Measurements from ENCODE around the gene CACNA1B. TPM values are rescaled to one million over a fixed set of nuclear protein-coding genes. Genes with fewer than 3 reads are reported as not detected.
A peak's percentile ranks its signal among the peaks of the same experiment; 100 is the strongest.

The CACNA1B gene
- total RNA-seq, 1 experiment from 2014 or later, result not detected

- H3K4me2 ChIP-seq (ENCODE audit: low read depth, low read length, poor library complexity, severe bottlenecking), result no peak overlapping the region
- H3K9ac ChIP-seq (ENCODE audit: low read length), result no peak overlapping the region
- no peak overlapping the region for H3K4me3 ChIP-seq (ENCODE audit: low read length)
- no peaks in the 10 kb centered on the region for H3K9me2 ChIP-seq (replicated peaks; ENCODE audit: insufficient read depth, low read length)
- DNase-seq, result no peak
- no peaks in the 10 kb centered on the region for H3K27me3 ChIP-seq (ENCODE audit: low read length)
- no peaks in the 10 kb centered on the region for H3K36me3 ChIP-seq (ENCODE audit: insufficient read depth, low read length)
- H3K27ac ChIP-seq (ENCODE audit: low read length), result no peak overlapping the region
- no peak overlapping the region for H2AFZ ChIP-seq (ENCODE audit: low read length)
- H3K4me1 ChIP-seq (ENCODE audit: low read length), result no peaks in the 10 kb centered on the region
- no peaks in the 10 kb centered on the region for H3K79me2 ChIP-seq (ENCODE audit: low read length)
- H4K20me1 ChIP-seq (ENCODE audit: insufficient read depth, low read depth, low read length), result no peaks in the 10 kb centered on the region
- no peaks in the 10 kb centered on the region for H3K9me3 ChIP-seq (ENCODE audit: low read length)
Measured at GRCh38 chr9:137918331-137919094, 40.9 kb downstream of the CACNA1B start.

- H3K4me3 ChIP-seq (ENCODE audit: low read length), result no peak overlapping the region
- H4K20me1 ChIP-seq (ENCODE audit: insufficient read depth, low read depth, low read length), result no peaks in the 10 kb centered on the region
- no peak overlapping the region for H2AFZ ChIP-seq (ENCODE audit: low read length)
- no peaks in the 10 kb centered on the region for H3K9me2 ChIP-seq (replicated peaks; ENCODE audit: insufficient read depth, low read length)
- H3K9ac ChIP-seq (ENCODE audit: low read length), result no peak overlapping the region
- H3K4me2 ChIP-seq (ENCODE audit: low read depth, low read length, poor library complexity, severe bottlenecking), result no peak overlapping the region
- H3K9me3 ChIP-seq (ENCODE audit: low read length), result no peaks in the 10 kb centered on the region
- H3K4me1 ChIP-seq (ENCODE audit: low read length), result no peaks in the 10 kb centered on the region
- no peaks in the 10 kb centered on the region for H3K79me2 ChIP-seq (ENCODE audit: low read length)
- H3K27me3 ChIP-seq (ENCODE audit: low read length), result no peaks in the 10 kb centered on the region
- no peak overlapping the region for H3K27ac ChIP-seq (ENCODE audit: low read length)
- no peaks in the 10 kb centered on the region for H3K36me3 ChIP-seq (ENCODE audit: insufficient read depth, low read length)
- no peak for DNase-seq
Measured at GRCh38 chr9:137919095-137919465, 41.5 kb downstream of the CACNA1B start.

GRCh38 chr9:137919649-137920141 is 42.1 kb downstream of the CACNA1B start:
- Histone ChIP-seq H3K9ac (ENCODE audit: low read length) (no peak overlapping the region), H4K20me1 (ENCODE audit: insufficient read depth, low read depth, low read length) (no peaks in the 10 kb centered on the region), H3K4me3 (ENCODE audit: low read length) (no peak overlapping the region), H3K27ac (ENCODE audit: low read length) (no peak overlapping the region), H3K4me1 (ENCODE audit: low read length) (no peaks in the 10 kb centered on the region), H3K27me3 (ENCODE audit: low read length) (no peaks in the 10 kb centered on the region), H2AFZ (ENCODE audit: low read length) (no peak overlapping the region), H3K36me3 (ENCODE audit: insufficient read depth, low read length) (no peaks in the 10 kb centered on the region), H3K9me3 (ENCODE audit: low read length) (no peaks in the 10 kb centered on the region), H3K9me2 (replicated peaks; ENCODE audit: insufficient read depth, low read length) (no peaks in the 10 kb centered on the region), H3K4me2 (ENCODE audit: low read depth, low read length, poor library complexity, severe bottlenecking) (no peak overlapping the region), H3K79me2 (ENCODE audit: low read length) (no peaks in the 10 kb centered on the region)
- DNase-seq, result no peak

- H3K9me3 ChIP-seq (ENCODE audit: low read length), result no peaks in the 10 kb centered on the region
- no peaks in the 10 kb centered on the region for H3K36me3 ChIP-seq (ENCODE audit: insufficient read depth, low read length)
- H3K9ac ChIP-seq (ENCODE audit: low read length), result no peak overlapping the region
- H2AFZ ChIP-seq (ENCODE audit: low read length), result no peak overlapping the region
- H3K4me1 ChIP-seq (ENCODE audit: low read length), result no peaks in the 10 kb centered on the region
- H3K79me2 ChIP-seq (ENCODE audit: low read length), result no peaks in the 10 kb centered on the region
- no peaks in the 10 kb centered on the region for H4K20me1 ChIP-seq (ENCODE audit: insufficient read depth, low read depth, low read length)
- DNase-seq, result no peak
- no peaks in the 10 kb centered on the region for H3K9me2 ChIP-seq (replicated peaks; ENCODE audit: insufficient read depth, low read length)
- H3K4me2 ChIP-seq (ENCODE audit: low read depth, low read length, poor library complexity, severe bottlenecking), result no peak overlapping the region
- H3K27ac ChIP-seq (ENCODE audit: low read length), result no peak overlapping the region
- no peaks in the 10 kb centered on the region for H3K27me3 ChIP-seq (ENCODE audit: low read length)
- H3K4me3 ChIP-seq (ENCODE audit: low read length), result no peak overlapping the region
Measured at GRCh38 chr9:137920753-137921152, 43.2 kb downstream of the CACNA1B start.

GRCh38 chr9:137924169-137924568 is 46.6 kb downstream of the CACNA1B start:
- Histone ChIP-seq H3K36me3 (ENCODE audit: insufficient read depth, low read length) (no peaks in the 10 kb centered on the region), H3K79me2 (ENCODE audit: low read length) (no peaks in the 10 kb centered on the region), H3K27ac (ENCODE audit: low read length) (no peak overlapping the region), H2AFZ (ENCODE audit: low read length) (no peak overlapping the region), H3K27me3 (ENCODE audit: low read length) (no peaks in the 10 kb centered on the region), H3K9me3 (ENCODE audit: low read length) (no peaks in the 10 kb centered on the region), H3K4me2 (ENCODE audit: low read depth, low read length, poor library complexity, severe bottlenecking) (no peak overlapping the region), H4K20me1 (ENCODE audit: insufficient read depth, low read depth, low read length) (no peaks in the 10 kb centered on the region), H3K9ac (ENCODE audit: low read length) (no peak overlapping the region), H3K4me3 (ENCODE audit: low read length) (no peak overlapping the region), H3K4me1 (ENCODE audit: low read length) (no peaks in the 10 kb centered on the region), H3K9me2 (replicated peaks; ENCODE audit: insufficient read depth, low read length) (no peaks in the 10 kb centered on the region)
- DNase-seq, result no peak

- Histone ChIP-seq H3K4me2 (ENCODE audit: low read depth, low read length, poor library complexity, severe bottlenecking) (no peak overlapping the region), H3K9ac (ENCODE audit: low read length) (no peak overlapping the region)
Measured at GRCh38 chr9:137924761-137925369, 47.3 kb downstream of the CACNA1B start.

GRCh38 chr9:137943655-137944054 is 66.1 kb downstream of the CACNA1B start:
- no peaks in the 10 kb centered on the region for H4K20me1 ChIP-seq (ENCODE audit: insufficient read depth, low read depth, low read length)
- no peak overlapping the region for H3K9ac ChIP-seq (ENCODE audit: low read length)
- no peaks in the 10 kb centered on the region for H3K79me2 ChIP-seq (ENCODE audit: low read length)
- peaks cover 28% of the 10 kb centered on the region for H3K9me3 ChIP-seq (ENCODE audit: low read length)
- no peaks in the 10 kb centered on the region for H3K4me1 ChIP-seq (ENCODE audit: low read length)
- no peak overlapping the region for H2AFZ ChIP-seq (ENCODE audit: low read length)
- no peak overlapping the region for H3K4me3 ChIP-seq (ENCODE audit: low read length)
- DNase-seq, result no peak
- no peak overlapping the region for H3K4me2 ChIP-seq (ENCODE audit: low read depth, low read length, poor library complexity, severe bottlenecking)
- H3K36me3 ChIP-seq (ENCODE audit: insufficient read depth, low read length), result no peaks in the 10 kb centered on the region; the same call in 1 of the 2 replicates
- no peak overlapping the region for H3K27ac ChIP-seq (ENCODE audit: low read length)
- no peaks in the 10 kb centered on the region for H3K9me2 ChIP-seq (replicated peaks; ENCODE audit: insufficient read depth, low read length)
- H3K27me3 ChIP-seq (ENCODE audit: low read length), result no peaks in the 10 kb centered on the region

More at GRCh38 chr9:137924761-137925369, 47.3 kb downstream of the CACNA1B start:
- H3K9me3 ChIP-seq (ENCODE audit: low read length), result no peaks in the 10 kb centered on the region
- H3K27ac ChIP-seq (ENCODE audit: low read length), result no peak overlapping the region
- no peak overlapping the region for H2AFZ ChIP-seq (ENCODE audit: low read length)
- H4K20me1 ChIP-seq (ENCODE audit: insufficient read depth, low read depth, low read length), result no peaks in the 10 kb centered on the region
- H3K4me1 ChIP-seq (ENCODE audit: low read length), result no peaks in the 10 kb centered on the region
- no peaks in the 10 kb centered on the region for H3K36me3 ChIP-seq (ENCODE audit: insufficient read depth, low read length)
- no peaks in the 10 kb centered on the region for H3K79me2 ChIP-seq (ENCODE audit: low read length)
- no peak overlapping the region for H3K4me3 ChIP-seq (ENCODE audit: low read length)
- DNase-seq, result no peak
- H3K27me3 ChIP-seq (ENCODE audit: low read length), result no peaks in the 10 kb centered on the region
- H3K9me2 ChIP-seq (replicated peaks; ENCODE audit: insufficient read depth, low read length), result no peaks in the 10 kb centered on the region

GRCh38 chr9:137945581-137945980 is 68.0 kb downstream of the CACNA1B start:
- no peaks in the 10 kb centered on the region for H4K20me1 ChIP-seq (ENCODE audit: insufficient read depth, low read depth, low read length)
- no peak overlapping the region for H3K4me2 ChIP-seq (ENCODE audit: low read depth, low read length, poor library complexity, severe bottlenecking)
- no peak overlapping the region for H3K4me3 ChIP-seq (ENCODE audit: low read length)
- no peaks in the 10 kb centered on the region for H3K9me2 ChIP-seq (replicated peaks; ENCODE audit: insufficient read depth, low read length)
- no peaks in the 10 kb centered on the region for H3K4me1 ChIP-seq (ENCODE audit: low read length)
- H3K27me3 ChIP-seq (ENCODE audit: low read length), result no peaks in the 10 kb centered on the region
- H3K27ac ChIP-seq (ENCODE audit: low read length), result no peak overlapping the region
- H3K9me3 ChIP-seq (ENCODE audit: low read length), result peaks cover 32% of the 10 kb centered on the region
- H3K9ac ChIP-seq (ENCODE audit: low read length), result no peak overlapping the region
- H3K36me3 ChIP-seq (ENCODE audit: insufficient read depth, low read length), result no peaks in the 10 kb centered on the region; the same call in 1 of the 2 replicates
- no peaks in the 10 kb centered on the region for H3K79me2 ChIP-seq (ENCODE audit: low read length)
- H2AFZ ChIP-seq (ENCODE audit: low read length), result no peak overlapping the region
- peak; percentile 43 for DNase-seq

Data from Karpas-422 (cell line).